ENCODE measurements around the gene PHACTR1.
"Not testable (repeated sequence)": the region's sequence is repeated elsewhere in the genome, so short reads cannot be mapped to it uniquely, and the experiment has no call there.

Gene PHACTR1

GRCh38 chr6:13157293-13157692, 440.7 kb downstream of the PHACTR1 start:
- no peak for DNase-seq (ENCODE audit: low read depth, low spot score)
- ChIA-PET POLR2A (no interaction called here), CTCF (no interaction called here)
- H3K4me3 ChIP-seq (ENCODE audit: low read depth, low read length), result no peak overlapping the region
- TF ChIP-seq CTCF (IDR thresholded peaks at IDR 0.05; ENCODE audit: insufficient read depth, low read length, missing control alignments), result no peak

- DNase-seq (ENCODE audit: low read depth, low spot score), result no peak
- no peak for TF ChIP-seq CTCF (IDR thresholded peaks at IDR 0.05; ENCODE audit: insufficient read depth, low read length, missing control alignments)
- H3K4me3 ChIP-seq (ENCODE audit: low read depth, low read length), result no peak overlapping the region
- CTCF ChIA-PET, result no interaction called here
- POLR2A ChIA-PET, result no interaction called here
Measured at GRCh38 chr6:13159300-13159699, 442.7 kb downstream of the PHACTR1 start.

GRCh38 chr6:13159822-13160221, 443.3 kb downstream of the PHACTR1 start:
- DNase-seq (ENCODE audit: low read depth, low spot score); CTCF ChIA-PET; POLR2A ChIA-PET; H3K4me3 ChIP-seq (ENCODE audit: low read depth, low read length): not testable (repeated sequence)

GRCh38 chr6:13163161-13163944, 446.8 kb downstream of the PHACTR1 start:
- H3K4me3 ChIP-seq (ENCODE audit: low read depth, low read length), result no peak overlapping the region
- no peak for TF ChIP-seq CTCF (IDR thresholded peaks at IDR 0.05; ENCODE audit: insufficient read depth, low read length, missing control alignments)
- ChIA-PET CTCF (no interaction called here), POLR2A (no interaction called here)
- DNase-seq (ENCODE audit: low read depth, low spot score), result no peak

- POLR2A ChIA-PET, result no interaction called here
- H3K4me3 ChIP-seq (ENCODE audit: low read depth, low read length), result no peak overlapping the region
- DNase-seq (ENCODE audit: low read depth, low spot score), result no peak
- CTCF ChIA-PET, result no interaction called here
- no peak for TF ChIP-seq CTCF (IDR thresholded peaks at IDR 0.05; ENCODE audit: insufficient read depth, low read length, missing control alignments)
Measured at GRCh38 chr6:13164291-13164690, 447.7 kb downstream of the PHACTR1 start.

GRCh38 chr6:13165502-13166172, 449.1 kb downstream of the PHACTR1 start:
- ChIA-PET CTCF (no interaction called here), POLR2A (no interaction called here)
- no peak overlapping the region for H3K4me3 ChIP-seq (ENCODE audit: low read depth, low read length)
- DNase-seq (ENCODE audit: low read depth, low spot score), result no peak
- no peak for TF ChIP-seq CTCF (IDR thresholded peaks at IDR 0.05; ENCODE audit: insufficient read depth, low read length, missing control alignments)

- no peak for DNase-seq (ENCODE audit: low read depth, low spot score)
- ChIA-PET CTCF (no interaction called here), POLR2A (no interaction called here)
- H3K4me3 ChIP-seq (ENCODE audit: low read depth, low read length), result no peak overlapping the region
- no peak for TF ChIP-seq CTCF (IDR thresholded peaks at IDR 0.05; ENCODE audit: insufficient read depth, low read length, missing control alignments)
Measured at GRCh38 chr6:13166269-13166668, 449.7 kb downstream of the PHACTR1 start.
